ENCODE results near the gene CACNB1. TPM values are rescaled to one million over a fixed set of nuclear protein-coding genes. Genes with fewer than 3 reads are reported as not detected.

Gene CACNB1
- polyA plus RNA-seq, 1 donor from 2014 or later = 18.9 TPM

- Histone ChIP-seq H3K9me2 (ENCODE audit: insufficient read depth, low read length) (no peaks in the 10 kb centered on the region), H3K4me2 (ENCODE audit: low read length) (no peak overlapping the region), H3K9ac (ENCODE audit: low read length) (no peak overlapping the region), H3K27me3 (ENCODE audit: insufficient read depth, low read depth, low read length) (no peaks in the 10 kb centered on the region), H2AFZ (ENCODE audit: low read depth, low read length) (no peak overlapping the region), H3K79me2 (replicated peaks; ENCODE audit: insufficient read depth, low read length) (no peaks in the 10 kb centered on the region), H3K27ac (ENCODE audit: low read length) (no peak overlapping the region), H3K9me3 (ENCODE audit: low read length) (no peaks in the 10 kb centered on the region), H3F3A (ENCODE audit: insufficient read depth, low read length, poor library complexity, severe bottlenecking) (no peaks in the 10 kb centered on the region), H3K36me3 (ENCODE audit: insufficient read depth, low read length) (peaks cover 10% of the 10 kb centered on the region), H3K4me3 (ENCODE audit: low read length) (no peak overlapping the region), H4K20me1 (ENCODE audit: insufficient read depth) (no peaks in the 10 kb centered on the region)
- TF ChIP-seq SMC3 (conservative IDR thresholded peaks at IDR 0.05; ENCODE audit: poor library complexity) (no peak), RAD21 (conservative IDR thresholded peaks at IDR 0.05) (no peak), POLR2AphosphoS5 (IDR thresholded peaks at IDR 0.05) (peak; percentile 4)
These were observed 24.4 kb downstream of the CACNB1 start for GRCh38 chr17:39173080-39173479.

- H3K9ac ChIP-seq (ENCODE audit: low read length) = no peak overlapping the region
- H3K79me2 ChIP-seq (replicated peaks; ENCODE audit: insufficient read depth, low read length) = no peaks in the 10 kb centered on the region
- no peak overlapping the region for H2AFZ ChIP-seq (ENCODE audit: low read depth, low read length)
- no peaks in the 10 kb centered on the region for H3F3A ChIP-seq (ENCODE audit: insufficient read depth, low read length, poor library complexity, severe bottlenecking)
- H3K27ac ChIP-seq (ENCODE audit: low read length) = no peak overlapping the region
- H3K36me3 ChIP-seq (ENCODE audit: insufficient read depth, low read length) = peaks cover 10% of the 10 kb centered on the region
- H3K9me2 ChIP-seq (ENCODE audit: insufficient read depth, low read length) = no peaks in the 10 kb centered on the region
- H3K9me3 ChIP-seq (ENCODE audit: low read length) = no peaks in the 10 kb centered on the region
- H3K27me3 ChIP-seq (ENCODE audit: insufficient read depth, low read depth, low read length) = peaks cover 8% of the 10 kb centered on the region
- no peak overlapping the region for H3K4me2 ChIP-seq (ENCODE audit: low read length)
- TF ChIP-seq CTCF (IDR thresholded peaks at IDR 0.05; ENCODE audit: poor library complexity, severe bottlenecking) (no peak), POLR2AphosphoS5 (IDR thresholded peaks at IDR 0.05) (no peak), EZH2 (IDR thresholded peaks at IDR 0.05; ENCODE audit: borderline replicate concordance, insufficient read depth, low read length, poor library complexity, severe bottlenecking) (no peak), REST (IDR thresholded peaks at IDR 0.05; ENCODE audit: borderline replicate concordance) (no peak), MXI1 (conservative IDR thresholded peaks at IDR 0.05; ENCODE audit: poor library complexity, severe bottlenecking) (no peak), SMC3 (conservative IDR thresholded peaks at IDR 0.05; ENCODE audit: poor library complexity) (no peak), EP300 (conservative IDR thresholded peaks at IDR 0.05; ENCODE audit: poor library complexity, severe bottlenecking) (no peak), RAD21 (conservative IDR thresholded peaks at IDR 0.05) (no peak), TAF1 (IDR thresholded peaks at IDR 0.05; ENCODE audit: low read depth) (no peak)
- no peak overlapping the region for H3K4me3 ChIP-seq (ENCODE audit: low read length)
- no peaks in the 10 kb centered on the region for H4K20me1 ChIP-seq (ENCODE audit: insufficient read depth)
These were observed 25.5 kb downstream of the CACNB1 start for GRCh38 chr17:39171933-39172332.

GRCh38 chr17:39170558-39170957 is 26.9 kb downstream of the CACNB1 start:
- Histone ChIP-seq H4K20me1 (ENCODE audit: insufficient read depth) (no peaks in the 10 kb centered on the region), H3K9ac (ENCODE audit: low read length) (no peak overlapping the region), H3F3A (ENCODE audit: insufficient read depth, low read length, poor library complexity, severe bottlenecking) (no peaks in the 10 kb centered on the region), H3K9me3 (ENCODE audit: low read length) (no peaks in the 10 kb centered on the region), H3K79me2 (replicated peaks; ENCODE audit: insufficient read depth, low read length) (no peaks in the 10 kb centered on the region), H3K27me3 (ENCODE audit: insufficient read depth, low read depth, low read length) (peaks cover 22% of the 10 kb centered on the region), H3K9me2 (ENCODE audit: insufficient read depth, low read length) (no peaks in the 10 kb centered on the region), H3K4me2 (ENCODE audit: low read length) (no peak overlapping the region), H3K36me3 (ENCODE audit: insufficient read depth, low read length) (peaks cover 10% of the 10 kb centered on the region), H3K27ac (ENCODE audit: low read length) (no peak overlapping the region), H3K4me3 (ENCODE audit: low read length) (no peak overlapping the region), H2AFZ (ENCODE audit: low read depth, low read length) (no peak overlapping the region)
- no peak for TF ChIP-seq EP300 (conservative IDR thresholded peaks at IDR 0.05; ENCODE audit: poor library complexity, severe bottlenecking)
- TF ChIP-seq TAF1 (IDR thresholded peaks at IDR 0.05; ENCODE audit: low read depth) = no peak
- no peak for TF ChIP-seq REST (IDR thresholded peaks at IDR 0.05; ENCODE audit: borderline replicate concordance)
- no peak for TF ChIP-seq EZH2 (IDR thresholded peaks at IDR 0.05; ENCODE audit: borderline replicate concordance, insufficient read depth, low read length, poor library complexity, severe bottlenecking)
